NCI-H510A (cell line): ENCODE data around the gene MAP3K5.

Experiments
- DNase-seq: peaks from one replicate; lab custom pipeline; 2025; lab: John Stamatoyannopoulos, UW

Gene MAP3K5

GRCh38 chr6:136749359-136749997, 42.8 kb downstream of the MAP3K5 start:
- DNase-seq, result no peak

DNA sequence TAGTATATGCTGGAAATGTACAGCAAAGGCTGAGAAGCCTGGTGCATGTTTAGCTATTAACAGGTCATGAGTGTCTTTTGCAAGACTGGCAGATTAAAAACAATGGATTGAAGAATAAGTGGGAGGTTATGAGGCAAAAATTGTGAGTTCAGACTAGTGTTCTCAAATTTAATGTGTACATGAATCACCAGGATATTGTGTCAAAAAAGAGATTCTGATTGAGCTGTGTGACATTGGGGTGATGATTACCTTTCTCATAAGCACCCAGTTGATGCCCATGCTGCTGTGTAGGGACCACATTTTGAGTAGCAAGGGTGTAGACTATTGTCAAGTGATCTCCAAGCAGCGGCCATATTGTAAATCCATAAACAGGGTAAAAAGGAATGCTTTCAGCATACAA, 44.8 kb downstream of the MAP3K5 start:
- DNase-seq, result no peak

- no peak for DNase-seq
Measured at GRCh38 chr6:136745300-136745699, 47.0 kb downstream of the MAP3K5 start.

DNA sequence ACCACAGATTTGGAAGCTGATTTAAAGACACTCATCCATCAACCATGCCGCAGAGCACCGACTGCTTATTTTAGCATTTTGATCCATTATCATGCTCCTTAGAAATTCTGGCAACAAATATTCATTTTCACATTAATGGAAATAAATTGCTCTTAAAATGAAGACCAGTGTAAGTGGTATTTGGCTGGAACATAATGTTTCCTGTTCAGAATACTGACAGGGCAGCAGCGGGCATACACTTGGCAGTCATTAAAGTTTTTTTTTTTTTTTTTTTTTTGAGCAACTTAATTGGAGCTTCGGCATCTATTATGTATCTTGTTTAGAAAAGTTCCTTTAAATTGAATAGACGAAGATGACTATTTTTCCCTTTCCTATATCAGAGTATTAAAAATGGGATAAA, 47.4 kb downstream of the MAP3K5 start:
- no peak for DNase-seq

DNA sequence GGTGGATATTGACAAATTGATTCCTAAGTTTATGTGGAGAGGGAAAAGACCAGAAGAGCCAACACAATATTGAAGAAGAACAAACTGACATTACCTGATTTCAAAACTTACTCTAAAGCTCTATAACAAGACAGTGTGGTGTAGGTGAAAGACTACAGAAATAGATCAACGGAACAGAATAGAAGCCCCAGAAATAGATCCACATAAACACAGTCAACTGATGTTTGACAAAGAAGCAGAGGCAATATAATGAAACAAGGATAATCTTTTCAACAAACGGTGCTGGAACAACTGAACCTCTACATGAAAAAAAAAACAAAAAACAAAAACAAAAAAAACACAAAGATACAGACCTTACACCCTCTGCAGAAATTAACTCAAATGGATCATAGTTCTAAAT, 50.2 kb downstream of the MAP3K5 start:
- DNase-seq, result no peak

GRCh38 chr6:136740050-136740974, 52.0 kb downstream of the MAP3K5 start:
- no peak for DNase-seq

DNA sequence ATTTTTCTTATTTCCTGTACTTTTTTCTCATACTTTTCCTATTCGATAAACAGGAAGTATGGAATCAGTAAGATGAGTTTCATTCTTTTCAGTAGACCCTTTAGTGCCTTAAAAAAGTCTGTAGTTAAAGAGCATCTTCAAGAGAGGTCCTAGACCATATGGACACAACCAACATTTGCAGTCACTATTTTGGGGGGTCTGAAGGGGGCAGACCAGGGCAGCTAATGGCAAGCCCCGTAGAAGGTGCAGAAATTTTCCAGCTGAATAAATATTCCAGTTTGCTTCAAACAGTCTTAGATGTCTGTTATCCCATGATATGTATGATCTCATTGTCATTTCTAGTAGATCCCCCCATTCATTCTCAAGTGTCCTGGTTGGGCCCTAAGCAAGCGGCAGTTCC, 52.8 kb downstream of the MAP3K5 start:
- DNase-seq, result no peak

DNA sequence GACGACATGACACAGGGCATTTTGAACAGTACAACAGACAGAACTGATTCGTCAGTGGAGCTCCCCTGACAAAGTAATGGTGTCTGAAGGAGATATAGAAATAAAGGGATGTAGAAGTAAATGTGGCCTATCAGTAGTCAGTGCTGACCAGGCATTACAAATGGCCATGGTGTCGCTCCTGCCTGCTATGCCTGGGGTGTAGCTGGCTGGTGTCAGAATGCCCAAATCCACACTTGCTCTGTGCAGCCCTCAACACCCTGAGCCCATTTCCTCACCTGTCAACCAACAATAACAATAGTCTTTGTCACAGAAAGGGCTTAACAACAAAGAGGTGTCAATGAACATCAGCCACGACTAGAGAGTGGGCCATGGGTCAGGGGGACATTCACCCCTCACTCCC, 53.2 kb downstream of the MAP3K5 start:
- DNase-seq, result no peak

DNA sequence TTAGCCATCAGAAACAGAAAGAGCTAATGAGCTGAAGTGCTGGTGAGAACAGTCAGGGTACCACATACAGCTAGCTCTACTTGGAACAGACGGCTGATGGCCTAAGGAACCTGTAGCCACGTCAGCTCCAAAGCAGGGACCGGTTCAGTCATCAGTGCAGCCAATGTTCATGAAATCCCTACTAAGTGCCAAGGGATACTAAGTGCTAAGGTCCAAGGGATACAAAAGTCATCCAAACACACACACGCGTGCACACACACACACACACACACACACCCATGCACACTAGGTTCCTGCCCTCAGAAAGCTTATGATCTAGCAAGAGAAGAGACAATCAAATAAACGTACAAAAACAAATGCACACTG, 53.6 kb downstream of the MAP3K5 start:
- DNase-seq, result no peak

DNA sequence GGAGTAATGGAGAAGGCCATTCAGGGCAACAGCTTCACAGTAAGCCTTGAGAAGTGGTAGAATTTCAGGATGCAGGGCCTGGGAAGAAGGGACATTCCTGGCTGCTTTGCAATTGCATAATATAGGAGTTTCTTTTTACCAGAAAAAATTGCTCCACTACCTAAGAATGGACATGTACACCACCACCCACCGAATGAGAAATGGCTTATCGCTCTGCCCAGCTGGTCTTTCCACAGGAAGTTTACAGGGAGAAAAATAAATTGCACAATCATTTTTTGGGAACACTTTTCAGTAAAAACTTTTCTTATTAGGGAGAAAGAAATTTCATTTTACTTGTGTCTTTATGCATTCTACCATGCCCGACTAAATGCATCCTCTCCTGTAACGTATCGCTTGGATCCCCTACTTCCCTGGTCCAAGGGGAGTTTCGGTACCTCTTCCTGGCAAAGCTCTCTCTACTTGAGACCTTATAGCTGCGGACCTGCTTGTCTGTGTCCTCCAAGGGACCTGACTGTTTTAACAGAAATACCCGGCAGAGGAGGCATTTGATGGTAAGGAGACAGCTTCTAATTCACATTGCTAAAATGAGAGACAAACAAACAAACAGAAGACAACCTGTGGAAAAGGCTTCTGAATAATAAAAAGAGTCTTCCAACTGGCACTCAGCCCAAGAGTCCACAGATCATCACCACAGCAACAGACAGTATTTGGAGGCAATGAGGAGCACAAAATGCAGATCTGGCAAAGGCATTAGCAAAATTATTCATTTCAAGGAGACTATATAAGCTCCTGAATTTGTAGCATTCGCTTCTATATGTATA, 54.2 kb downstream of the MAP3K5 start:
- DNase-seq, result no peak

GRCh38 chr6:136737374-136737844, 54.9 kb downstream of the MAP3K5 start:
- DNase-seq, result no peak

GRCh38 chr6:136736281-136736960, 55.9 kb downstream of the MAP3K5 start:
- no peak for DNase-seq

DNA sequence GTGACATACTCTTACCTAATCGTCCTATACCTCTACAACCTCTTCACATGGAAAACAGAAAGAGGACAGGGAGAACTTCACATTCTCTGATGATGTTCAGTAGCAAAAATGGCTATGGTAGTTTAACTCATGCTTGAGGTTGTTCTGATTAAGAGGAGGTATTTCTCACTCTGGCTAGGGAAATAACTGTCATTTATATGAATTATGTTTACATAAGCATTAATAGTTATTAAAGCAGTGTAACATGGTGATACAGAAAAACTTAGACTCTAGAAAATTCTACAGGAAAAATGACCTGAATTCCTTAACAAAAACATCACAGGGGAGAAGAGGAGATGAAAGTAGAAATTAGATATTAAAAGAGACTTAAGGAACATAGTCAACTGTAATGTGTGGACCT, 57.3 kb downstream of the MAP3K5 start:
- DNase-seq, result no peak

DNA sequence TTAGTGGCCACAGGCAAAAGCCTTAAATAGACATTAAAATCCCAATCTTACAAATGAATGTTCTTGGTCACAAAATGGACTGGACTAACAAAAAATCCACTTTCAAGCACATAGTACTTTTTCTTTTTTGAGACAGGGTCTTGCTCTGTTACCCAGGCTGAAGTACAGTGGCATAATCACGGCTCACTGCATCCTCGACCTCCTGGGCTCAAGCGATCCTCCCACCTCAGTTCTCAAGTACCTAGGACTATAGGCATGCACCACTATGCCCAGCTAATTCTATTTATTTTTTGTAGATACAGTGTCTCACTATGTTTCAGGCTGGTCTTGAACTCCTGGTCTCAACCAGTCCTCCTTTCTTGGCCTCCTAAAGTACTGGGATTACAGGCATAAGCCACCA, 59.4 kb downstream of the MAP3K5 start:
- no peak for DNase-seq

GRCh38 chr6:136729832-136730231, 62.4 kb downstream of the MAP3K5 start:
- no peak for DNase-seq

GRCh38 chr6:136728976-136729515, 63.2 kb downstream of the MAP3K5 start:
- DNase-seq, result no peak

GRCh38 chr6:136728033-136728939, 64.0 kb downstream of the MAP3K5 start:
- DNase-seq, result no peak

GRCh38 chr6:136726837-136727557, 65.3 kb downstream of the MAP3K5 start:
- DNase-seq, result no peak

GRCh38 chr6:136725124-136725523, 67.2 kb downstream of the MAP3K5 start:
- no peak for DNase-seq

GRCh38 chr6:136723780-136724179, 68.5 kb downstream of the MAP3K5 start:
- no peak for DNase-seq
